HepG2 (cell line): ENCODE data around the gene EFNA3. TPM values are rescaled to one million over a fixed set of nuclear protein-coding genes. Genes with fewer than 3 reads are reported as not detected.

Experiments used
- AGO2 ChIP-seq: fragments of 200-400 bp; formaldehyde crosslinking; optimal IDR thresholded peaks from 2 replicates; pipeline ENCODE3; 2017; ENCODE audit warnings: mild to moderate bottlenecking, low read depth, low read length, moderate library complexity
- GPBP1L1 ChIP-seq: sonication (generic); formaldehyde crosslinking; IDR thresholded peaks from 2 replicates; pipeline ENCODE4 v1.5.0; 2020; ENCODE audit warnings: mild to moderate bottlenecking, missing genetic modification reagents
- HDAC6 ChIP-seq: fragments of 200-600 bp; sonication (generic); IDR thresholded peaks from 2 replicates; pipeline ENCODE4 v1.7.0; 2017; ENCODE audit warnings: mild to moderate bottlenecking, antibody characterized with exemption, low read length, low read depth
- PAWR ChIP-seq: sonication (generic); formaldehyde crosslinking; IDR thresholded peaks from 2 replicates; pipeline ENCODE4 v1.4.0; 2020; ENCODE audit warnings: missing genetic modification reagents, mild to moderate bottlenecking, borderline replicate concordance
- SMAD9 ChIP-seq: sonication (generic); formaldehyde crosslinking; IDR thresholded peaks from 2 replicates; pipeline ENCODE4 v1.5.1; 2020; ENCODE audit warnings: mild to moderate bottlenecking, missing genetic modification reagents
- ZBTB21 ChIP-seq: sonication (generic); formaldehyde crosslinking; IDR thresholded peaks from 2 replicates; pipeline ENCODE4 v1.4.0; 2020; ENCODE audit warnings: missing genetic modification reagents
- ZFP37 ChIP-seq: sonication (generic); formaldehyde crosslinking; IDR thresholded peaks from 2 replicates; pipeline ENCODE4 v1.4.0; 2020; ENCODE audit warnings: missing genetic modification reagents, borderline replicate concordance
- ZNF337 ChIP-seq: sonication (generic); formaldehyde crosslinking; IDR thresholded peaks from 2 replicates; pipeline ENCODE4 v1.5.1; 2020; ENCODE audit warnings: missing genetic modification reagents, low read depth, mild to moderate bottlenecking, borderline replicate concordance
- ZNF367 ChIP-seq: sonication (generic); formaldehyde crosslinking; IDR thresholded peaks from 2 replicates; pipeline ENCODE4 v1.4.0; 2020; ENCODE audit warnings: missing genetic modification reagents, borderline replicate concordance
- ZNF512 ChIP-seq: sonication (generic); formaldehyde crosslinking; IDR thresholded peaks from 2 replicates; pipeline ENCODE4 v1.4.0; 2020; ENCODE audit warnings: mild to moderate bottlenecking, missing genetic modification reagents
- ZNF674 ChIP-seq: sonication (generic); formaldehyde crosslinking; IDR thresholded peaks from 2 replicates; pipeline ENCODE4 v1.5.0; 2020; ENCODE audit warnings: low read depth, mild to moderate bottlenecking, missing genetic modification reagents
- polyA plus RNA-seq, 8 experiments: library from polyadenylated mRNA; depleted of rRNA in 3 of 8; stranded (reverse) in 7 of 8; unstranded in 1 of 8; fragments of >200 nt; fragmentation: Illumina TruSeq in 4 of 8; extraction: Trizol in 4 of 8; gene quantifications; 2 replicates each; pipeline versions ENCODE4 v1.2.1 to v1.2.3, GENCODE V29; 2011 to 2016; ENCODE audit warnings: low read depth in 4 of 8, missing spikeins in 1 of 8, mixed read lengths in 1 of 8; ENCODE audit not compliant: insufficient read depth in 1 of 8
- total RNA-seq, 5 experiments: library from RNA; depleted of rRNA; stranded (reverse); fragments of >200 nt; fragmentation: Illumina TruSeq; extraction: Trizol; gene quantifications; 2 replicates each; pipeline ENCODE4 v1.2.3, GENCODE V29; 2016; ENCODE audit warnings: low read depth in 1 of 5
- TF ChIP-seq, protein P1 (sequence below): sonication (generic); formaldehyde crosslinking; IDR thresholded peaks from 2 replicates; pipeline ENCODE4 v1.8.0; 2022; ENCODE audit warnings: mild to moderate bottlenecking, missing genetic modification reagents
- TF ChIP-seq, protein P2 (sequence below): sonication (generic); formaldehyde crosslinking; IDR thresholded peaks from 2 replicates; pipeline ENCODE4 v1.4.0; 2020; ENCODE audit warnings: mild to moderate bottlenecking, missing genetic modification reagents

EFNA3 gene
- total and polyA plus RNA-seq, 2 of the 13 experiments (the other 11 are each of a cell fraction or from before 2014, with no cell fraction given) = 1.0 to 5.7 TPM

- TF ChIP-seq ZNF367 (no peak), ZNF512 (CRISPR knock-in tag) (0 out of 2 replicates have a peak, but pooled peaks have one; percentile 25), ZFP37 (CRISPR knock-in tag) (no peak), PAWR (CRISPR knock-in tag) (no peak), HDAC6 (no peak), ZBTB21 (CRISPR knock-in tag) (0 out of 2 replicates have a peak, but pooled peaks have one; percentile 47), AGO2 (no peak), ZNF674 (no peak), SMAD9 (CRISPR knock-in tag) (no peak), GPBP1L1 (CRISPR knock-in tag) (no peak), ZNF337 (no peak)
- TF ChIP-seq, protein P1, sequence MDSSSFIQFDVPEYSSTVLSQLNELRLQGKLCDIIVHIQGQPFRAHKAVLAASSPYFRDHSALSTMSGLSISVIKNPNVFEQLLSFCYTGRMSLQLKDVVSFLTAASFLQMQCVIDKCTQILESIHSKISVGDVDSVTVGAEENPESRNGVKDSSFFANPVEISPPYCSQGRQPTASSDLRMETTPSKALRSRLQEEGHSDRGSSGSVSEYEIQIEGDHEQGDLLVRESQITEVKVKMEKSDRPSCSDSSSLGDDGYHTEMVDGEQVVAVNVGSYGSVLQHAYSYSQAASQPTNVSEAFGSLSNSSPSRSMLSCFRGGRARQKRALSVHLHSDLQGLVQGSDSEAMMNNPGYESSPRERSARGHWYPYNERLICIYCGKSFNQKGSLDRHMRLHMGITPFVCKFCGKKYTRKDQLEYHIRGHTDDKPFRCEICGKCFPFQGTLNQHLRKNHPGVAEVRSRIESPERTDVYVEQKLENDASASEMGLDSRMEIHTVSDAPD (CRISPR knock-in tag) = no peak
- TF ChIP-seq, protein P2, sequence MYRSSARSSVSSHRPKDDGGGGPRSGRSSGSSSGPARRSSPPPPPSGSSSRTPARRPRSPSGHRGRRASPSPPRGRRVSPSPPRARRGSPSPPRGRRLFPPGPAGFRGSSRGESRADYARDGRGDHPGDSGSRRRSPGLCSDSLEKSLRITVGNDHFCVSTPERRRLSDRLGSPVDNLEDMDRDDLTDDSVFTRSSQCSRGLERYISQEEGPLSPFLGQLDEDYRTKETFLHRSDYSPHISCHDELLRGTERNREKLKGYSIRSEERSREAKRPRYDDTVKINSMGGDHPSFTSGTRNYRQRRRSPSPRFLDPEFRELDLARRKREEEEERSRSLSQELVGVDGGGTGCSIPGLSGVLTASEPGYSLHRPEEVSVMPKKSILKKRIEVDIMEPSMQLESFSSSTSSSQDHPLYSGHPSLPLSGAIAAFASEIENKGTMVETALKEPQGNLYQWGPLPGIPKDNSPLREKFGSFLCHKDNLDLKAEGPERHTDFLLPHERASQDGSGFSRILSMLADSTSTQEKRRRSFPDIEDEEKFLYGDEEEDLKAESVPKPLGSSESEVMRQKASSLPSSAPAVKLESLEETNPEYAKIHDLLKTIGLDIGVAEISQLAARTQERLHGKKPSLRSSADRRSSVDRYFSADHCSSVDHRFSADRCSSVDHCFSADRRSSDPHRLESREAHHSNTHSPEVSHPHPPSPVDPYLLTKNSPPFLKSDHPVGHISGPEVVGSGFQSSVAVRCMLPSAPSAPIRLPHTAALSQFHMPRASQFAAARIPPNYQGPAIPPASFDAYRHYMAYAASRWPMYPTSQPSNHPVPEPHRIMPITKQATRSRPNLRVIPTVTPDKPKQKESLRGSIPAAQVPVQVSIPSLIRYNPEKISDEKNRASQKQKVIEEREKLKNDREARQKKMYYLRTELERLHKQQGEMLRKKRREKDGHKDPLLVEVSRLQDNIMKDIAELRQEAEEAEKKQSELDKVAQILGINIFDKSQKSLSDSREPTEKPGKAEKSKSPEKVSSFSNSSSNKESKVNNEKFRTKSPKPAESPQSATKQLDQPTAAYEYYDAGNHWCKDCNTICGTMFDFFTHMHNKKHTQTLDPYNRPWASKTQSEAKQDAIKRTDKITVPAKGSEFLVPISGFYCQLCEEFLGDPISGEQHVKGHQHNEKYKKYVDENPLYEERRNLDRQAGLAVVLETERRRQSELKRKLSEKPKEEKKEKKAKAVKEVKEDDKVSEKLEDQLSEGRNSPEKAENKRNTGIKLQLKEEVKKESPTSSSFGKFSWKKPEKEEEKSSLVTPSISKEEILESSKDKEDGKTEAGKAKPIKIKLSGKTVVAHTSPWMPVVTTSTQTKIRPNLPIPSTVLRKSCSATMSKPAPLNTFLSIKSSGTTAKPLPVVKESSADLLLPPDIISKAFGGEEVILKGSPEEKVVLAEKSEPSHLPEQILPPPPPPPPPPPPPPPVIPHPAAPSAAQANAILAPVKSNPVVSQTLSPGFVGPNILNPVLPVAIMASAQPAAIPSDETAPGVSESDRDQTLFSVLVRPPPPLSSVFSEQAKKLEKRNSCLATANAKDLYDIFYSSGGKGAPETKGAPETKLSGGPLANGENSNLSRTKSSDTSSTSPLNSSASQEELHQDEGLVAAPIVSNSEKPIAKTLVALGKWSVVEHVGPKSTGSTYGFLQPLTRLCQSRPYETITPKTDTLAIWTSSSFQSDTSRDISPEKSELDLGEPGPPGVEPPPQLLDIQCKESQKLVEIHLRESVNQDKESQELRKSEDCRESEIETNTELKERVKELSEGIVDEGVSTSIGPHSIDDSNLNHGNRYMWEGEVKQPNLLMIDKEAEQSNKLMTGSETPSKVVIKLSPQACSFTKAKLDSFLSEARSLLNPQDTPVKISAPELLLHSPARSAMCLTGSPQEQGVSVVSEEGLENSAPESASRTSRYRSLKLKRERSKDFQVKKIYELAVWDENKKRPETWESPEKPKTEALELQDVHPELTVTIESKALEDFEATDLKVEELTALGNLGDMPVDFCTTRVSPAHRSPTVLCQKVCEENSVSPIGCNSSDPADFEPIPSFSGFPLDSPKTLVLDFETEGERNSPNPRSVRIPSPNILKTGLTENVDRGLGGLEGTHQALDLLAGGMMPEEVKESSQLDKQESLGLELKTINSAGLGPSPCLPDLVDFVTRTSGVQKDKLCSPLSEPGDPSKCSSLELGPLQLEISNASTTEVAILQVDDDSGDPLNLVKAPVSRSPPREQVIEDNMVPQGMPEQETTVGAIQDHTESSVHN (CRISPR knock-in tag) = no peak
Observed at GRCh38 chr1:155107309-155108264, 28.9 kb downstream of the EFNA3 start (continued).
